DOHH2 (cell line): ENCODE data around the gene POLN.

Source experiments
- CTCF ChIP-seq: fragments of 200-600 bp; sonication (generic); IDR thresholded peaks from one replicate; pipeline ENCODE4 v1.5.1; 2014; ENCODE audit warnings: antibody characterized with exemption, mild to moderate bottlenecking, low read depth, low read length; ENCODE audit not compliant: poor library complexity, severe bottlenecking
- EZH2phosphoT487 ChIP-seq: fragments of 200-600 bp; sonication (generic); IDR thresholded peaks from 2 replicates; pipeline ENCODE4 v1.6.1; 2017; ENCODE audit warnings: borderline replicate concordance, mild to moderate bottlenecking, antibody characterized with exemption, low read length, moderate library complexity, mixed read lengths

- TF ChIP-seq CTCF (no peak), EZH2phosphoT487 (no peak)
These were observed 9.3 kb upstream of the POLN start for GRCh38 chr4:2251073-2251794.
